Activated CD4-positive, alpha-beta T cell treated with anti-CD3 and anti-CD28 coated beads, Interleukin-10, Interleukin-2, amounts not matched to agents 100 ng/mL and 50 ng/mL, durations not matched to agents 16 hours and 8 hours (primary cell): ENCODE data around the gene AADAT.

Experiments
- DNase-seq: peaks from one replicate; pipeline ENCODE4 v3.0.0-alpha.2; 2020

Gene AADAT

DNA sequence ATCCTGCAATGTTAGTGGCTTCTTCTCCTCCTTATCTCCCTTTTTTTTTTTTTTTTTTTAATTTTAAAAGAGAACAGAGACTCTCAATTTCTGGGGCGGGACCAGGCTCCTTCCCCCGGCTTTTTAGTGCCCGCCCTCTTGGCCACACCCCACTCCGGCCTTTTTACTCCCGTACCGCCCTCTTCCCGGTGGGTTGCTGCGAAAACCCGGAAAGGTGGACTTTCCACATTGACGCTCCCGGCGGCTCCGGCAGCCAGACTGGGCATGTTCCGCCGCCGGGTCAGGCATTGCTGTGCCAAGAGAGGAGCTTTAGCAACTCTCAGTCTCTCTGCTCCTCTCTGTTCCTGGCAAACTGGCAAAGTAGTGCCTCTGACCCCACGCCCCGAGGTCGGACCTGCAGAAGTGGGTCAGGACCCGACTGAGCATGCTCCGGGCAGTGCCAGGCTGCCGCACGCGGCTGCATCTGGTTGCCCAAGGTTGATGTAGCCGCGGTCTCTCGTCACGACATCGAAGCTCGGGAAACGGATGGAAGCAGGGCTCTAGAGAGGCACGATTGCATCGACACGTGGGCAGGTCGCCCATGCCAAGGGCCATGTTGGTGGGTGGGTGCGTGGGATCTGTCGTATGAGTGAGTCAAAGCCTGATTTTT is 62.5 kb downstream of the AADAT start:
- peak; percentile 90 for DNase-seq

DNA sequence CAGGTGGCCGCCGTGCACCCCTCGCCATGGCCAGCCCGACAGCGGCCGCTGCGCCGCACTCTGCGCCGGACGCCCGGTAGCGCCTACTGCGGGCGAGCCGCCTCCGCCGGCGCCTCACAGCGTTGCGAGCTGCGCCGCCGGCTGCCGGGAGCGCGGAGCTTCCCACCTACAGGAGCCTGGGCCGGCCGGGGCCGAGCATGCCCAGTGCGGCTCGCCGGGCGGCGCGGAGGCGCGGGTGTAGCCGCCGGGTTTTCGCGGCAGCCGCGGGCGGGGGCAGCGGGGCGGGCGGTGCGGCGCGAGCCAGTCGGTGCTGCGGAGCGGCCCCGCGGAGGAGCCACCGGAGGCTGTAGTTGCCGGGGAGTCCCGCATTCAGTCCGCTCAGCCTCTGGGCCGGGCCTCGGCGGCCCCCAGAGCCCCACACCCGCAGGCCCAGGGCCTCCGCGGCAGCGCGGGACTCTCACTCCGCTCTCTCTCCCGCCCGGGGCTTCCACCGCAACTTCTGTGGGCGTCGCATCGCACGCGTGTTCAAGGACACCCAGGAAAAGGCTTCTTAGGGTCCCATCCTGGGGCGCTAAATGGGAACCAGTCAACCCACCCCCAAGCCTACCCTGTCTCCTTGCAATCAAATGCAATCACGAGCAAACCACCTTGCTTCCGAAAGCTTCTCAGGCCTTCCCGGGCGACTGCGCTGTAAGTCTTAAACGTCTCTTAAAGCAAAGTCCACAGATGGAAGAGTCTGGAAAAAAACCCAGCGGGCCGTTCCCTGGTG is 63.3 kb downstream of the AADAT start, which contains the start of gene MFAP3L:
Gene MFAP3L, minus strand, starts transcription at position 143 of the 769 bp plus-strand sequence. CDS start 20,518 bp downstream, outside the sequence.
- peak; percentile 85 for DNase-seq

DNA sequence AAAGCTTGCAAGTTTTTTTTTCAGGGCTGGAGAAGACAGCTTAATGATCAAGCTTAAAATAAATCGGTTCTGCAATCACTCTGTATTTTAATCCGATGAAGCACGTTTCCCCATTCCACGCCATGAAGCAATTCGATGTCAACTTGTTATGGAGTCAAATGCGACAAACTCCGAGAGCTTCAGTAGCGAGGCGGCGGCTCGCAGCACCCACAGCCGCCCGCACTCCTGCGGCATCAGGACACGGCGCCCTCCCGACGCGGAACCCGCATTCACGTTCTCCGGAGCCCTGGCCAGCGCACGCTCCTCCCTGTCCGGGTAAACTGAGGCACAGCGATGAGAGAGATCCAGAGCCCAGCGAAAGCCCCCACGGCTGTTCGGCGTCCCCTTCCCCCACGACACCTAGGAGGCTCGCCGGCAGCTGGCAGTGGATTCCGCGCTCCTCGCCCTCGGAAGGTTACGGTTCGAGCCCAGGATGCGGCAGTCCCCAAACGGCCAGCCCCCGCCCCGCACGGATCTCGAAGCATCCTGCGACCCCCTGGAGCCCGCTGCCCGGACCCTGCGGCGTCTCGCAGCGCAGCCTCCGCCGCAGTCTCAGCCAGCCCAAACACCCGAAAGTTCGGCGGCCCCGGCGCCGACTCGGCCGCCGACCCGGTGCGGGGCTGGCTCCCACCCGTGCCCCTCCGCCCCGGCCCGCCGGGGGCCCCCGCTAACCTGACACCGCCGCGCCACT is 64.1 kb downstream of the AADAT start:
- peak; percentile 4 for DNase-seq

DNA sequence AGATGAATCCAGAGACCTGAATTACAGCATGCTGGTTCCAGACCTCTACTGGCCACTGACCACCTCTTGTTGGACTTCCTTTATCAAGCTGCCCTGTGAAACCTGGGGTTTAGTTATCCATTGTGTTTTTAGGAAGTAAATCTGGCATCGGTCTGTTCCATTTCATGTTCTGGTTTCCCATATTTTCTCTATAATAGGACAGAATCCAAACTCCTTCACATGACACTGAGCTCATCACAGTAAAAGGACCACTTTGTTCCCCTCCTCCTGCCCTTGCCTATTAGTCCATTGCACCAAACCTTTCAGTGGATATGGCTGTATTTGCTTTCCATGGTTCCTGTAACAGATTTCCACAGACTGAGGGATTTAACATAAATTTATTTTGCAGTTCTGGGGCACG is 67.5 kb downstream of the AADAT start:
- DNase-seq, result no peak

DNA sequence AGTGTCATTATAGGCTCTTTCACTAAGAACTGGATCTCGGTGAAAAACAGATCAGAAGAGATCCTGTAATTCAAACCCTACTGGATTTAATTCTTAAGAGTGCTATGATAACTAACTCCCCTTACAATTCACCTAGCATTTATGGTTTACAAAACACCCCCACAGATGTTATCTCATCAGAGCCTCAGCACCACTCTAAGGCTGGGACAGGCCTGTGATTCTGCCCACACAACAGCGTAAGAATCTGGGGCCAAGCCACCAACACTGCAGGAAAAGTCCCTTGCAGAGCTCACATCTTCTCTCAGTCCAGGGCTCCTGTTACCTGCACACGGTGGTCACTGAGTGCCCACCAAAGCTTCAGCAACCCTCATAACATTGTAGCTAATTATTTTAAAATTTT is 72.5 kb downstream of the AADAT start:
- DNase-seq, result no peak

DNA sequence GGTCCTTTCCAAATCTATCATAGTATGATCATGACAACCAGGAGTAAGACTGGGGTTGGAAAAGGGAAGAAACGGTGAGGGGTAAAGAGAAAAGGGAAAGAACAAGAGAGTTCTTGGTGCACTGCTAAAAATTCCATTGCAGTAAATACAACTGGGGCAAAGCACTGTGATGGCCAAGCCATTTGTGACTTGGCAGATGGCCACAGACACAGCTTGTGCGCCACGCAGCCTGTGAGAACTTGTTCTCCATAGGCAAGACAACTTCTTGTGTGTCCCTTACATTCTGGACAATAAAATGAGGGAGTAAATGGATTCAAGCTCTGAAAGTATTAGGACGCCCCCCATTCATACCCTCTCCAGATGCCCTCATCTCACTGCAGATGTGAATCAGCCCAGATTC is 74.5 kb downstream of the AADAT start:
- DNase-seq, result no peak

DNA sequence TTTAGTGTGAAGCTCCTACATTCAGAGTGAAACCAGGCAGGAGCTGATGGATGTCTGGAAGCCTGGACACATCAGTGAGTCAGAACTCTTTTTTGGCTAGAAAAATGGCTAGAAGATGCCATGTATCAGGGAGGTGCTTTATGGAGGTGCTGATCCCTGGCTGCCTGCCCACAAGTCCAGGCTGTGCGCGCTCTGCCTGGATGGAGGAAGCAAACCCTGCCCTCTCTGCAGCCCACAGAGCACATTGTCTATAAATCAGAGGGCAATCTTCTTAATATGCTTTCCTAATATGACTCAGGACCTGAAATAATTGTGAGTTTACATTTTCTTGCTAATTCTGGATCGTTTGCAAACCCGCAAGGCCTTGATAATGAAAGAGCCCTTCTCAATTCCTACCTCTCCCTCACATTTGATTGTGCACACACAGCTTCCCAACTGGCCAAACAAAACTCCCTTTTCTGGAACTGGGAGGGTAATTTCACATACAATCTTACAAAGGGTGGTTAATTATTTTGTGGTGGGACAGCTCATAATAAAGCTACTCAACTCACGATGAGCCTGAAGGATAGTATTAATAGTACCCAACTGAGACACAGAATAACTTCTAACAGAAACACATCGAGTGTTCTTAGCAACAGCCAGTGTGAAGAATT is 75.3 kb downstream of the AADAT start:
- no peak for DNase-seq

DNA sequence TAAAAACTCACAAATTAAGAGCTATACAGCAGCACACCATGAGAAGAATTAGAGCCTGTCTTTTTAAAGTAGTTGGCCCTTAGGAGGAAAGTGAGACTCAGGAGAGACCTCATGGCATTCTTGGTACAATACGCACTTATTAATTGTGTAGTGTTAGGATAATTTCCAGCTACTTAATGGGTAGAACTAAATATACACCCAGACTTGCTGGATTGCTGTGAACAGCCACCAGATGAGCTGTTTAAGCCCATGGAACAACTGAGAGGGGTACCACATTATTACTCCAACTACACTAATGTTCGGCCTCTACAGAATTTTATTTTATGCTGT is 77.2 kb downstream of the AADAT start:
- no peak for DNase-seq

DNA sequence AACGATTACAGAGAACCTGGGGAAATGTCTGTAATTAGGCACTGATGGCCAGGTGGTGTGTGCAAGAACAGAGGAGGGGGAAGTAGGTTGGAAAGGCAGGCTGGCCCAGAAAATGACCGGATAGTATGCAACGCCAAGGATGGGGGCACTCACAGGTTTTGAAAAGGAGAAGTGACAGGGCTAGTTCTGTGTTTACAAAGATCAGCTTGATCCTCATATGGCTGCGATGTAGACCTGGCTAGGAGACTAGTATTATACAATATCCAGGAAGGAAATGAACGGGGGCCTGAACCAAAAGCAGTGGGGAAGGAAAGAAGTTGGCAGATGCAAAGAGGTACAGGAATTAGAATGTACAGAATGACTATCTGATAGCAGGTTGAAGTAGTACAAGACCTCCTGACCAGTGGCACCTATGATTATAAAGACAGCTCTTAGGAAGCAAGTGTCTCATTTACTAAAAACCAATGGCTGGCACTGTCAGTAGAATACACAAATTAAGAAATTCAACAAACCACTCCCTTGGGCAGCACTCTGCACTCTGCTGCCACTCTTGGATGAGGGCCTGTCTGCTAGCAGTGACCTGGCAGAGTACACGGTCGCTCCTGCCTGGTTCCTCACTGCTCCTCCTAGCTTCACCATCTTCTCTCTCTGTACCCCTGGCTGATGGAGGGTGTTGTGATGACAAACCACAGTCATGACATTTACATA is 77.7 kb downstream of the AADAT start:
- DNase-seq, result no peak
